GM10248 (cell line): Measurements from ENCODE around the gene NECTIN4.
A peak's percentile ranks its signal among the peaks of the same experiment; 100 is the strongest.

ENCODE experiments used
- CTCF ChIA-PET: fragments of 300-600 bp; sonication (Branson Sonifier 250); formaldehyde crosslinking; extraction: SDS; loops from one replicate; lab custom pipeline; 2021; ENCODE audit warnings: antibody characterized with exemption; lab: Yijun Ruan, JAX
- POLR2A ChIA-PET: fragments of 350-650 bp; sonication (Branson Sonifier 250); formaldehyde crosslinking; extraction: SDS; loops from one replicate; lab custom pipeline; 2020; ENCODE audit warnings: antibody characterized with exemption; lab: Yijun Ruan, JAX
- DNase-seq: peaks from one replicate; pipeline ENCODE4 v3.0.0; 2012; ENCODE audit errors: extremely low spot score
- CTCF ChIP-seq: IDR thresholded peaks from 2 replicates; pipeline ENCODE4 v1.5.1; 2012; ENCODE audit warnings: mild to moderate bottlenecking, low read depth; ENCODE audit errors: extremely low read depth, missing control alignments, control extremely low read depth

The NECTIN4 gene

GRCh38 chr1:161131523-161132409, 42.4 kb upstream of the NECTIN4 start:
- POLR2A ChIA-PET = interaction anchor here (0.6 to 1.3 kb wide), 8 partner anchors 10 to 1217 kb away, joined by 3 to 14 read pairs (median 4); partner anchors contain the start of gene USP21
- peak; percentile 35 for DNase-seq
- CTCF ChIA-PET = interaction anchor here (1.1 to 4.0 kb wide), 10 partner anchors 9 to 60 kb away, joined by 3 to 18 read pairs (median 5); partner anchors contain the start of gene KLHDC9
- TF ChIP-seq CTCF = no peak

- CTCF ChIA-PET = interaction anchor here (1.1 kb wide), 1 partner anchor 11 kb away, joined by 3 read pairs; no protein-coding TSS in a partner anchor
- TF ChIP-seq CTCF = no peak
- DNase-seq = no peak
- POLR2A ChIA-PET = no interaction called here
These were observed 40.9 kb upstream of the NECTIN4 start for GRCh38 chr1:161130266-161130665.

- DNase-seq = no peak
- no peak for TF ChIP-seq CTCF
- ChIA-PET CTCF (interaction anchor here (1.2 to 1.6 kb wide), 3 partner anchors 10 to 33 kb away, joined by 3 to 4 read pairs (median 3); partner anchors contain the start of gene KLHDC9), POLR2A (no interaction called here)
These were observed 39.4 kb upstream of the NECTIN4 start for GRCh38 chr1:161128591-161129420.

GRCh38 chr1:161127649-161128048, 38.3 kb upstream of the NECTIN4 start:
- POLR2A ChIA-PET = no interaction called here

GRCh38 chr1:161122967-161123366, 33.6 kb upstream of the NECTIN4 start:
- no peak for TF ChIP-seq CTCF
- ChIA-PET CTCF (interaction anchor here (1.4 to 1.5 kb wide), 2 partner anchors 15 to 52 kb away, joined by 5 read pairs; no protein-coding TSS in a partner anchor), POLR2A (no interaction called here)
- no peak for DNase-seq

More at GRCh38 chr1:161127649-161128048, 38.3 kb upstream of the NECTIN4 start:
- no peak for DNase-seq
- TF ChIP-seq CTCF = no peak
- CTCF ChIA-PET = interaction anchor here (1.2 to 2.2 kb wide), 5 partner anchors 8 to 29 kb away, joined by 3 to 9 read pairs (median 5); partner anchors contain the start of genes KLHDC9, NIT1 and PFDN2
